Cardiac septum (tissue), 1 donor: ENCODE measurements around the gene ZBBX. TPM values are rescaled to one million over a fixed set of nuclear protein-coding genes. Genes with fewer than 3 reads are reported as not detected.
A peak's percentile ranks its signal among the peaks of the same experiment; 100 is the strongest.
"Not testable (repeated sequence)": the region's sequence is repeated elsewhere in the genome, so short reads cannot be mapped to it uniquely, and the experiment has no call there.

Experiments
- DNase-seq: peaks from one replicate; pipeline ENCODE4 v3.0.0-alpha.2; 2020; ENCODE audit warnings: low spot score
- intact Hi-C: fragments of 100-400 bp; cut with DNase I; formaldehyde crosslinking; loops from one replicate; pipeline ENCODE4 v1.14.0; 2022
- long read RNA-seq: library from polyadenylated mRNA; unstranded; transcript quantifications from one replicate; pipeline ENCODE4 v2.0.0, GENCODE V29; 2021
- total RNA-seq: library from RNA; stranded (reverse); fragmentation: NEBNext Ultra II Directional; extraction: Animal tissue kit (Norgen Biotek cat#: 25700); gene quantifications from one replicate; pipeline ENCODE4 v1.2.1, GENCODE V29; 2021
- donor health status: DM: no; HTN: no; CAD: no.

The ZBBX gene
- 0.78 TPM for total RNA-seq
- long read RNA-seq, result 0 reads

GRCh38 chr3:167380004-167380689 lies at the start of gene ZBBX:
Gene ZBBX (minus strand): TSS chr3:167380297. CDS start chr3:167372901, 7,396 bp downstream.
- intact Hi-C loops, result no loop called here
- peak; percentile 87 for DNase-seq

- DNase-seq, intact Hi-C loops: not testable (repeated sequence)
Measured at GRCh38 chr3:167426962-167427361, 46.9 kb upstream of the ZBBX start.

GRCh38 chr3:167422396-167422795 lies 42.3 kb upstream of the ZBBX start:
- DNase-seq, intact Hi-C loops: not testable (repeated sequence)

GRCh38 chr3:167409611-167410010 lies 29.5 kb upstream of the ZBBX start:
- DNase-seq, result no peak
- intact Hi-C loops, result loop anchor here (10.0 kb wide), 2 partner anchors 275 to 475 kb away; no protein-coding TSS in a partner anchor

- DNase-seq, result no peak
- intact Hi-C loops, result loop anchor here (10.0 kb wide), 2 partner anchors 278 to 478 kb away; no protein-coding TSS in a partner anchor
Measured at GRCh38 chr3:167406876-167407492, 26.9 kb upstream of the ZBBX start.

GRCh38 chr3:167397826-167398225 lies 17.7 kb upstream of the ZBBX start:
- intact Hi-C loops, result no loop called here
- no peak for DNase-seq

GRCh38 chr3:167396075-167396474 lies 16.0 kb upstream of the ZBBX start:
- intact Hi-C loops, result no loop called here
- no peak for DNase-seq

- DNase-seq, result no peak
- intact Hi-C loops, result no loop called here
Measured at GRCh38 chr3:167394003-167394402, 13.9 kb upstream of the ZBBX start.

GRCh38 chr3:167382155-167382554 lies 2.1 kb upstream of the ZBBX start:
- DNase-seq, result no peak
- intact Hi-C loops, result no loop called here

- no peak for DNase-seq
Measured at GRCh38 chr3:167375478-167375877, 4.6 kb downstream of the ZBBX start.

GRCh38 chr3:167372138-167372537 lies 8.0 kb downstream of the ZBBX start:
- intact Hi-C loops, result no loop called here
- DNase-seq, result no peak

More at GRCh38 chr3:167375478-167375877, 4.6 kb downstream of the ZBBX start:
- intact Hi-C loops, result no loop called here

GRCh38 chr3:167361948-167362347 lies 18.1 kb downstream of the ZBBX start:
- intact Hi-C loops, result no loop called here
- DNase-seq, result no peak

GRCh38 chr3:167361306-167361705 lies 18.8 kb downstream of the ZBBX start:
- intact Hi-C loops, result no loop called here
- no peak for DNase-seq

GRCh38 chr3:167355446-167355845 lies 24.7 kb downstream of the ZBBX start:
- DNase-seq, result no peak
- intact Hi-C loops, result loop anchor here (10.0 kb wide), 2 partner anchors 1341 to 1501 kb away; no protein-coding TSS in a partner anchor

- intact Hi-C loops, result loop anchor here (10.0 kb wide), 2 partner anchors 1340 to 1500 kb away; no protein-coding TSS in a partner anchor
Measured at GRCh38 chr3:167354751-167355150, 25.3 kb downstream of the ZBBX start.

GRCh38 chr3:167350245-167350862 lies 29.7 kb downstream of the ZBBX start:
- intact Hi-C loops, result loop anchor here (10.0 kb wide), 2 partner anchors 1336 to 1496 kb away; no protein-coding TSS in a partner anchor
- DNase-seq, result no peak

More at GRCh38 chr3:167354751-167355150, 25.3 kb downstream of the ZBBX start:
- DNase-seq, result no peak

- DNase-seq, result no peak
- intact Hi-C loops, result no loop called here
Measured at GRCh38 chr3:167346171-167346570, 33.9 kb downstream of the ZBBX start.

GRCh38 chr3:167330993-167331785 lies 48.9 kb downstream of the ZBBX start:
- intact Hi-C loops, result no loop called here

GRCh38 chr3:167323572-167323971 lies 56.5 kb downstream of the ZBBX start:
- no peak for DNase-seq
- intact Hi-C loops, result no loop called here

More at GRCh38 chr3:167330993-167331785, 48.9 kb downstream of the ZBBX start:
- no peak for DNase-seq
